Loucy (cell line): ENCODE results near the gene TFPT.

Experiments
- H2AFZ ChIP-seq: fragments of 200-600 bp; sonication (generic); 2 replicates; pipeline ENCODE4 v1.6.0; 2016; ENCODE audit warnings: antibody characterized with exemption, mild to moderate bottlenecking, low read length, moderate library complexity
- H3F3A ChIP-seq: fragments of 200-600 bp; 2 replicates; pipeline ENCODE4 v1.6.0; 2016; ENCODE audit warnings: antibody characterized with exemption, low read depth, mild to moderate bottlenecking
- H3K27me3 ChIP-seq: fragments of 200-600 bp; sonication (generic); 2 replicates; pipeline ENCODE4 v1.6.1; 2014; ENCODE audit warnings: low read length, mild to moderate bottlenecking; ENCODE audit not compliant: insufficient read depth, poor library complexity, severe bottlenecking
- H3K36me3 ChIP-seq: fragments of 200-600 bp; sonication (generic); 2 replicates; pipeline ENCODE4 v1.6.1; 2016; ENCODE audit warnings: low read length; ENCODE audit not compliant: insufficient read depth
- H3K4me1 ChIP-seq: fragments of 200-600 bp; sonication (generic); 2 replicates; pipeline ENCODE4 v1.5.1; 2014; ENCODE audit warnings: low read length, mild to moderate bottlenecking; ENCODE audit not compliant: insufficient read depth, poor library complexity, severe bottlenecking
- H3K4me2 ChIP-seq: fragments of 200-600 bp; sonication (generic); 2 replicates; pipeline ENCODE4 v1.6.0; 2014; ENCODE audit warnings: antibody characterized with exemption, low read length, low read depth, mild to moderate bottlenecking; ENCODE audit not compliant: poor library complexity, severe bottlenecking
- H3K4me3 ChIP-seq: fragments of 200-600 bp; sonication (generic); 2 replicates; pipeline ENCODE4 v1.5.1; 2014; ENCODE audit warnings: low read length, mild to moderate bottlenecking, mixed read lengths; ENCODE audit not compliant: poor library complexity, severe bottlenecking
- H3K79me2 ChIP-seq: fragments of 200-600 bp; sonication (generic); 2 replicates; pipeline ENCODE4 v1.6.1; 2014; ENCODE audit warnings: low read length; ENCODE audit not compliant: insufficient read depth
- H3K9ac ChIP-seq: fragments of 200-600 bp; sonication (generic); 2 replicates; pipeline ENCODE4 v1.6.0; 2014; ENCODE audit warnings: mild to moderate bottlenecking, low read depth, low read length, moderate library complexity; ENCODE audit not compliant: poor library complexity, severe bottlenecking
- H3K9me2 ChIP-seq: fragments of 200-600 bp; sonication (generic); replicated peaks from 2 replicates; pipeline ENCODE4 v1.6.1; 2016; ENCODE audit warnings: low read depth, low read length, mixed read lengths
- H3K9me3 ChIP-seq: fragments of 200-600 bp; sonication (generic); 2 replicates; pipeline ENCODE4 v1.6.1; 2014; ENCODE audit warnings: mild to moderate bottlenecking, antibody characterized with exemption, low read length, low read depth; ENCODE audit not compliant: insufficient read depth
- H4K20me1 ChIP-seq: fragments of 200-600 bp; sonication (generic); 2 replicates; pipeline ENCODE4 v1.6.0; 2014; ENCODE audit warnings: antibody characterized with exemption, low read length, mild to moderate bottlenecking; ENCODE audit not compliant: insufficient read depth, poor library complexity, severe bottlenecking
- EZH2phosphoT487 ChIP-seq: fragments of 200-600 bp; IDR thresholded peaks from 2 replicates; pipeline ENCODE4 v1.6.1; 2018; ENCODE audit warnings: antibody characterized with exemption, mild to moderate bottlenecking, moderate library complexity, borderline replicate concordance
- TF ChIP-seq, protein P1 (sequence below): fragments of 200-600 bp; sonication (generic); conservative IDR thresholded peaks from 2 replicates; pipeline ENCODE4 v1.5.1; 2014; ENCODE audit warnings: mild to moderate bottlenecking, antibody characterized with exemption, low read length

Gene TFPT

DNA sequence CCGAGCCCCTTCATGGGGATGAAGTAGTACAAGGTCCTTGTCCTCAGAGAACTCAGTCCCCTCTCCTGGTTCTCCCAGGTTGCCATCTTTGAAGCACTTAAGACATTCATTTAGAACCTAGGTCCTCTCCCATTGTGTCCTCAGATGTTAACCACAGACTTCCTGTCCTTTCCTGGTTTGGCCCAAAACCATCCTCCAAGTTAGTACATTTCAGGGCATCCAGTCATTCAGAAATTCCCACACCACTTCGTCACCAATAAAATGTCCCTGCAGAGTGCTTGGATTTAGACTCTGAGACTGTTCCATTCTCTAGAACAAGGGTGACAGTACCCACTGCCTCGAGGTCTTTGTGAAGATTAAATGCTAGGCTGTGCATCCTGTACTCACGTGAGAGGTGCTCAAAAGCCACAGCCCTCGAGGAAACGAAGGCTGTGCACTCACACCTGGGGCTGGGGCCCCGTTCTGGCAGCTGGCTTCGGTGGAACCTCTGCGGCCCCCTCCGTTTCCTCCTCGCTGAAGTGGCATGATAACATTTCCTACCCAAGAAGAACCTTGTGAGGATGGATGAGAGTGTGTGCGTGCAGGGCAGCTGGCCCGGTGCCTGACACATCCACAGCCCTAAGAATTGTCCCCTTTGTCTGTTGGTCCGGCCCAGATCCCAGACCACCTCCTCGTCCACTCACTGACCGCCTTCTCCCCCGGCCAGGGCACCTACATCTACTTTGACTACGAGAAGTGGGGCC is 39.3 kb upstream of the TFPT start:
- TF ChIP-seq, protein P1, sequence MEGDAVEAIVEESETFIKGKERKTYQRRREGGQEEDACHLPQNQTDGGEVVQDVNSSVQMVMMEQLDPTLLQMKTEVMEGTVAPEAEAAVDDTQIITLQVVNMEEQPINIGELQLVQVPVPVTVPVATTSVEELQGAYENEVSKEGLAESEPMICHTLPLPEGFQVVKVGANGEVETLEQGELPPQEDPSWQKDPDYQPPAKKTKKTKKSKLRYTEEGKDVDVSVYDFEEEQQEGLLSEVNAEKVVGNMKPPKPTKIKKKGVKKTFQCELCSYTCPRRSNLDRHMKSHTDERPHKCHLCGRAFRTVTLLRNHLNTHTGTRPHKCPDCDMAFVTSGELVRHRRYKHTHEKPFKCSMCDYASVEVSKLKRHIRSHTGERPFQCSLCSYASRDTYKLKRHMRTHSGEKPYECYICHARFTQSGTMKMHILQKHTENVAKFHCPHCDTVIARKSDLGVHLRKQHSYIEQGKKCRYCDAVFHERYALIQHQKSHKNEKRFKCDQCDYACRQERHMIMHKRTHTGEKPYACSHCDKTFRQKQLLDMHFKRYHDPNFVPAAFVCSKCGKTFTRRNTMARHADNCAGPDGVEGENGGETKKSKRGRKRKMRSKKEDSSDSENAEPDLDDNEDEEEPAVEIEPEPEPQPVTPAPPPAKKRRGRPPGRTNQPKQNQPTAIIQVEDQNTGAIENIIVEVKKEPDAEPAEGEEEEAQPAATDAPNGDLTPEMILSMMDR = no peak
- no peak for TF ChIP-seq EZH2phosphoT487
- no peaks in the 10 kb centered on the region for H3K9me3 ChIP-seq
- peaks cover 10% of the 10 kb centered on the region; the same call in 1 of the 2 replicates for H3F3A ChIP-seq
- H3K9me2 ChIP-seq = no peaks in the 10 kb centered on the region
- H3K4me1 ChIP-seq = peaks cover 13% of the 10 kb centered on the region
- no peak overlapping the region for H3K4me2 ChIP-seq
- H2AFZ ChIP-seq = no peak overlapping the region
- H3K36me3 ChIP-seq = peaks cover 68% of the 10 kb centered on the region; the same call in 1 of the 2 replicates
- H3K4me3 ChIP-seq = no peak overlapping the region
- peaks cover 16% of the 10 kb centered on the region for H4K20me1 ChIP-seq
- peaks cover 20% of the 10 kb centered on the region for H3K79me2 ChIP-seq
- H3K9ac ChIP-seq = no peak overlapping the region
- H3K27me3 ChIP-seq = no peaks in the 10 kb centered on the region

DNA sequence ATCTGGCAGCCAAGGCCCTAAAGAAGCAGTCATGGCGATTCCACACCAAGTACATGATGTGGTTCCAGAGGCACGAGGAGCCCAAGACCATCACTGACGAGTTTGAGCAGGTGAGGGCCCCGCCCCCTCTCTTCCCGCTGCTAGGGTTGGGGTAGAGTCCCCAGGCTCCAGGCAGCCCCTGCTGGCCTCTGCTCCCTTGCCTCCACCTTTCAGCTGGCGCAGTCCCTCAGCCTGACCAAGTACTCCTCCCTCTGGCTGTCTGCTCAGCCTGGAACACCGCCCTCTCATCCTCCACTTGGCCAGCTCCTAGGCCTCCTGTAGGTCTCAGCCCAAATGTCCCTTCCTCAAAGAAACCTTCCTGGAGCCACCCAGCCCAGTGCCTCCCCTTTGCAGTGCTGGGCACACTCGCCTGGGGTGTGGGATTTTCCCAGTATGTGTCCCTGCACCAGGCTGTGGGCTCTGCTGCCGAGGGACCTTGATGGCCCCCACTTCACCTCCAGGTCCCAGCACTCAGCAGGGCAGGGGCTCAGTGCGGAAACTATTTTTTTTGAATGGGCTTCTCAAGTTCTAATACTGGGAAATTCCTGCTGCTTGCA is 38.4 kb upstream of the TFPT start:
- Histone ChIP-seq H3K79me2 (peaks cover 16% of the 10 kb centered on the region), H3K9me3 (no peaks in the 10 kb centered on the region), H4K20me1 (peaks cover 13% of the 10 kb centered on the region), H3K36me3 (peaks cover 77% of the 10 kb centered on the region; the same call in 1 of the 2 replicates), H3K27me3 (no peaks in the 10 kb centered on the region), H3K4me1 (peaks cover 9% of the 10 kb centered on the region), H2AFZ (no peak overlapping the region), H3K4me2 (no peak overlapping the region), H3K4me3 (no peak overlapping the region), H3K9ac (no peak overlapping the region), H3F3A (peaks cover 10% of the 10 kb centered on the region; the same call in 1 of the 2 replicates), H3K9me2 (no peaks in the 10 kb centered on the region)
- TF ChIP-seq, protein P1 = no peak
- no peak for TF ChIP-seq EZH2phosphoT487

DNA sequence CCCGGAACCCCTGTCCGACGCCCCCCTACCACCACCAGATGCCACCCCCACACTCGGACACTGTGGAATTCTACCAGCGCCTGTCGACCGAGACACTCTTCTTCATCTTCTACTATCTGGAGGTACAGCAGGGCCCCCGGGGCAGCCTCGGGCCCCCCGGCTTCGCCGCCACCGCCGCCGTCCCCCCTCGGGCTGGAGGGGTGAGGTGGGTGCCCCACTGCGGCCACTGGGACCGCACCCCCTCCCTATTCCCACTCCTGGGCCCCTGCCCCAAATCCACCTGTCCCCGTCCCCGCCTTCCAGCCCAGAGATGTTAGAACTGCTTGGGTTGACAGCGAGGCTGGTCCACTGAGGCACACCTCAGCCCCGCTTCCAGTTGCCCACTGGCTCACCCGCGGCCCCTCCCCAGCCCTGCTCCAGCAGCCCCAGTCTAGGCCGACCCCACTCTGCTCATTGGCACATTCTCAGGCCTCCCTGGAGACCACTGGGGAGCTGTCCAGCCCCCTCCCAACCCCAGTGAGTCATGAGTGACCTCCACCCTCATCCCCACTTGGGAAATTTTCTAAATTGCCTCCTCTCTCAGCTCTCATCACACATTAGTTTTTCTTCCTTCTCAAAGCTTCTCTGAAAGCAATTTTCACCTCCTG is 37.5 kb upstream of the TFPT start:
- Histone ChIP-seq H3K9me3 (no peaks in the 10 kb centered on the region), H3K4me3 (no peak overlapping the region), H2AFZ (no peak overlapping the region), H3K36me3 (peaks cover 84% of the 10 kb centered on the region; the same call in 1 of the 2 replicates), H3F3A (peaks cover 10% of the 10 kb centered on the region; the same call in 1 of the 2 replicates), H3K4me1 (peaks cover under 1% of the 10 kb centered on the region), H3K27me3 (no peaks in the 10 kb centered on the region), H3K4me2 (no peak overlapping the region), H3K9ac (no peak overlapping the region), H4K20me1 (peaks cover 5% of the 10 kb centered on the region), H3K79me2 (peaks cover 7% of the 10 kb centered on the region; the same call in 1 of the 2 replicates), H3K9me2 (no peaks in the 10 kb centered on the region)
- TF ChIP-seq, protein P1 = no peak
- TF ChIP-seq EZH2phosphoT487 = no peak
